ENCODE data around the gene NECTIN4.

- TF ChIP-seq TEAD4 (IDR thresholded peaks at IDR 0.05; ENCODE audit: borderline replicate concordance, insufficient read depth) (no peak), MAX (IDR thresholded peaks at IDR 0.05; ENCODE audit: low read depth) (no peak), CTCF (IDR thresholded peaks at IDR 0.05) (no peak), GATA2 (CRISPR knock-in tag; IDR thresholded peaks at IDR 0.05) (no peak), FOSL2 (IDR thresholded peaks at IDR 0.05; ENCODE audit: borderline replicate concordance, low read depth) (no peak), EP300 (IDR thresholded peaks at IDR 0.05; ENCODE audit: borderline replicate concordance in 1 of 2, low read depth in 1 of 2, low read length in 1 of 2) (no peak), JUND (IDR thresholded peaks at IDR 0.05) (no peak), MXI1 (IDR thresholded peaks at IDR 0.05; ENCODE audit: low read depth, low read length) (no peak), RCOR1 (IDR thresholded peaks at IDR 0.05; ENCODE audit: low read length) (no peak), RAD21 (IDR thresholded peaks at IDR 0.05; ENCODE audit: low read length) (no peak), FOXM1 (IDR thresholded peaks at IDR 0.05; ENCODE audit: low read depth) (no peak)
- TF ChIP-seq, protein P1, sequence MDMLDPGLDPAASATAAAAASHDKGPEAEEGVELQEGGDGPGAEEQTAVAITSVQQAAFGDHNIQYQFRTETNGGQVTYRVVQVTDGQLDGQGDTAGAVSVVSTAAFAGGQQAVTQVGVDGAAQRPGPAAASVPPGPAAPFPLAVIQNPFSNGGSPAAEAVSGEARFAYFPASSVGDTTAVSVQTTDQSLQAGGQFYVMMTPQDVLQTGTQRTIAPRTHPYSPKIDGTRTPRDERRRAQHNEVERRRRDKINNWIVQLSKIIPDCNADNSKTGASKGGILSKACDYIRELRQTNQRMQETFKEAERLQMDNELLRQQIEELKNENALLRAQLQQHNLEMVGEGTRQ (IDR thresholded peaks at IDR 0.05; ENCODE audit: borderline replicate concordance, low read depth, low read length) = no peak
Observed at GRCh38 chr1:161099090-161099802, 9.9 kb upstream of the NECTIN4 start.

All from SK-N-SH (cell line).